Lung (tissue), 12 donors: Measurements from ENCODE around the gene ACTL10. TPM values are rescaled to one million over a fixed set of nuclear protein-coding genes. Genes with fewer than 3 reads are reported as not detected.

ENCODE experiments used
- ATAC-seq: fragments of 200-7000 bp; cut with Tn5 transposase; one replicate; pipeline ENCODE4 v1.9.1; 2020; ENCODE audit warnings: moderate number of reproducible peaks; ENCODE audit not compliant: insufficient read depth, low FRiP score
- DNase-seq, 3 donors: peaks; one replicate each; pipeline ENCODE4 v3.0.0-alpha.2; 2013 to 2017
- H3K27ac ChIP-seq, 2 donors: one replicate each; pipeline ENCODE4 v1.5.1; 2013; ENCODE audit warnings: mild to moderate bottlenecking in 2 of 2, moderate library complexity in 2 of 2, control low read depth in 1 of 2, inconsistent platforms in 1 of 2, low read depth in 1 of 2, low read length in 1 of 2
- H3K27me3 ChIP-seq, 3 donors: one replicate each; pipeline ENCODE4 v1.5.1; 2013; ENCODE audit warnings: low read length in 2 of 3; ENCODE audit not compliant: control insufficient read depth in 3 of 3, insufficient read depth in 3 of 3
- H3K36me3 ChIP-seq, 4 donors: one replicate each; pipeline ENCODE4 v1.5.1; 2013; ENCODE audit warnings: low read length in 4 of 4, mild to moderate bottlenecking in 1 of 4, moderate library complexity in 1 of 4; ENCODE audit not compliant: control insufficient read depth in 4 of 4, insufficient read depth in 4 of 4
- H3K4me1 ChIP-seq, 5 donors: one replicate each; pipeline ENCODE4 v1.5.1; 2013; ENCODE audit warnings: low read length in 5 of 5, mild to moderate bottlenecking in 2 of 5, moderate library complexity in 1 of 5; ENCODE audit not compliant: control insufficient read depth in 5 of 5, insufficient read depth in 5 of 5
- H3K4me3 ChIP-seq: one replicate; pipeline ENCODE4 v1.5.1; 2013; ENCODE audit warnings: mild to moderate bottlenecking, control low read depth, moderate library complexity
- H3K9ac ChIP-seq, 2 donors: one replicate each; pipeline ENCODE4 v1.5.1; 2013; ENCODE audit warnings: low read length in 2 of 2, control low read depth in 1 of 2; ENCODE audit not compliant: insufficient read depth in 1 of 2
- H3K9me3 ChIP-seq, 4 donors: one replicate each; pipeline ENCODE4 v1.5.1; 2013; ENCODE audit warnings: low read length in 3 of 4, mild to moderate bottlenecking in 1 of 4, moderate library complexity in 1 of 4; ENCODE audit not compliant: control insufficient read depth in 4 of 4, insufficient read depth in 3 of 4
- WGBS, 2 donors: extraction: QIAGEN DNeasy Blood & Tissue Kit; methylation state at CpG; one replicate each; pipeline ENCODE4 v1.1.7; 2013; 5-methylcytosine and 5-hydroxymethylcytosine counted together
- polyA plus RNA-seq, 2 donors: library from polyadenylated mRNA; stranded (reverse); fragments of 200-250 nt; gene quantifications; one replicate each; pipeline ENCODE4 v1.2.1, GENCODE V29; 2013
- total RNA-seq, 2 donors: library from RNA; depleted of rRNA in 1 of 2; stranded (reverse); fragments of >200 nt in 1 of 2; gene quantifications; one replicate each; pipeline ENCODE4 v1.2.1, GENCODE V29; 2014 to 2021
- TF ChIP-seq, protein P1 (sequence below): IDR thresholded peaks from 2 replicates; pipeline ENCODE4 v1.5.1; 2012; ENCODE audit warnings: mild to moderate bottlenecking; ENCODE audit errors: control extremely low read depth, extremely low read depth
- donor health status: control.
- donor health status: control.
- donor health status: Bipolar disorder and iron deficiency.
- donor health status: healthy.
- donor health status: DM: yes; HTN: yes; CAD: no.

The ACTL10 gene
- total and polyA plus RNA-seq, 4 donors, result 0.26 to 3.4 (median 2.2) TPM

DNA sequence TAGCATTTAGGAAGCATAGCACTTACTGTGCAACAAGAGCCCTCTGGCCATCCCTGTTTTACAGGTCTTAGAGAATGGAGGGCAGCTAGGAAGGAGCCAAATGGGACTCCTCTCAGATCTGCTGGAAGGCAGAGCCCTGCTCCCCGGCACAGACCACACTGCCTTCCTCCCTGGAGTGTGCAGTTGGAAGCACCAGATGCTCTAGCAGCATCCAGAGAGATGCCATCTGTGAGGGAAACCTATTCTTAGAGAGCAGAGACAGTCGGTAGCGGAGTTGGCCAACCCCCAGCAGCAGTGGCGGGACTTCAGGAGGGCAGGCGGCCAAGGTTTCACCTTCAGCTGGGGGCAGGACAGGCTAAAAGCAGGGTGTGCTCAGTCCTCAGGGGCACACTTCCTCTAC is 36.1 kb downstream of the ACTL10 start:
- ATAC-seq (no peak), DNase-seq (no peak)
- WGBS, 2 donors, result 51 to 76% methylated on average over 5 of the region's 5 CpGs
- peaks cover 0 to 1% (median 0%) of the 10 kb centered on the region in 5 donors for H3K4me1 ChIP-seq
- no peaks in the 10 kb centered on the region for H3K9me3 ChIP-seq
- peaks cover 0 to 6% (median 0%) of the 10 kb centered on the region in 4 donors for H3K36me3 ChIP-seq
- H3K27me3 ChIP-seq, result no peaks in the 10 kb centered on the region
- H3K9ac ChIP-seq, result no peak overlapping the region
- H3K4me3 ChIP-seq, result no peak overlapping the region
- no peak overlapping the region for H3K27ac ChIP-seq
- TF ChIP-seq, protein P1, sequence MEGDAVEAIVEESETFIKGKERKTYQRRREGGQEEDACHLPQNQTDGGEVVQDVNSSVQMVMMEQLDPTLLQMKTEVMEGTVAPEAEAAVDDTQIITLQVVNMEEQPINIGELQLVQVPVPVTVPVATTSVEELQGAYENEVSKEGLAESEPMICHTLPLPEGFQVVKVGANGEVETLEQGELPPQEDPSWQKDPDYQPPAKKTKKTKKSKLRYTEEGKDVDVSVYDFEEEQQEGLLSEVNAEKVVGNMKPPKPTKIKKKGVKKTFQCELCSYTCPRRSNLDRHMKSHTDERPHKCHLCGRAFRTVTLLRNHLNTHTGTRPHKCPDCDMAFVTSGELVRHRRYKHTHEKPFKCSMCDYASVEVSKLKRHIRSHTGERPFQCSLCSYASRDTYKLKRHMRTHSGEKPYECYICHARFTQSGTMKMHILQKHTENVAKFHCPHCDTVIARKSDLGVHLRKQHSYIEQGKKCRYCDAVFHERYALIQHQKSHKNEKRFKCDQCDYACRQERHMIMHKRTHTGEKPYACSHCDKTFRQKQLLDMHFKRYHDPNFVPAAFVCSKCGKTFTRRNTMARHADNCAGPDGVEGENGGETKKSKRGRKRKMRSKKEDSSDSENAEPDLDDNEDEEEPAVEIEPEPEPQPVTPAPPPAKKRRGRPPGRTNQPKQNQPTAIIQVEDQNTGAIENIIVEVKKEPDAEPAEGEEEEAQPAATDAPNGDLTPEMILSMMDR, result no peak

DNA sequence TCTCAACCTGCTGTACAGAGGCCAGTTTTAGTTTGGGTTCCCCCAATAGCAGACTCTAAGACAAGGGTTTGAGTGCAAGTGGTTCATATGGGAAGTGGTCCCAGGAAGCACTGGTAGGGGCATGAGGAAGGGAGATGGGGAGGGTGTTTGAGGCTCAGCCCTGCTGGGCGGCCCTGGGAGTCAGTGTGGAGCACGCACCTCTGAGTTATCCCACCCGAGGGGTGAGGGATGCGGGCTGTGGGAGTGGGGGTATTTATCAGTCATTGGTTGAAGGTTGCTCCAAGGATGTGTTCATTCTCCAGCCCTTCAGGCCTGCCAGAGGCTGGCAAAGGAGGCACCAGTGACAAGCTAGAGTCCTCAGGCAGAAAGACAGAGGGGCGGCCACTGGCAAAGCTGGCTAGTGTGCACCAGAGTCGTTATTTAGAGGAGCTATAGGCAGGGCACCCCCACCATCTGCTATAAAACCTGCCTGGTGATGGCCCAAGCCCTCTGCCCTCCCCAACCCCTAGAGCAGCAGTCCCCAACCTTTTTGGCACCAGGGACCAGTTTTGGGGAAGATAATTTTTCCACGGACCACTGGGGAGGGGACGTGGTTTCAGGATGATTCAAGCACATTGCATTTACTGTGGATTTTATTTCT is 36.9 kb downstream of the ACTL10 start:
- Histone ChIP-seq H3K4me3 (no peak overlapping the region), H3K36me3 (peaks cover 0 to 7% (median 0%) of the 10 kb centered on the region in 4 donors), H3K4me1 (peaks cover 0 to 1% (median 0%) of the 10 kb centered on the region in 5 donors), H3K27ac (no peak overlapping the region), H3K27me3 (no peaks in the 10 kb centered on the region), H3K9me3 (no peaks in the 10 kb centered on the region), H3K9ac (no peak overlapping the region)
- WGBS, 2 donors, result 94% methylated on average over 8 of the region's 8 CpGs
- TF ChIP-seq, protein P1, result no peak
- DNase-seq (no peak), ATAC-seq (no peak)

DNA sequence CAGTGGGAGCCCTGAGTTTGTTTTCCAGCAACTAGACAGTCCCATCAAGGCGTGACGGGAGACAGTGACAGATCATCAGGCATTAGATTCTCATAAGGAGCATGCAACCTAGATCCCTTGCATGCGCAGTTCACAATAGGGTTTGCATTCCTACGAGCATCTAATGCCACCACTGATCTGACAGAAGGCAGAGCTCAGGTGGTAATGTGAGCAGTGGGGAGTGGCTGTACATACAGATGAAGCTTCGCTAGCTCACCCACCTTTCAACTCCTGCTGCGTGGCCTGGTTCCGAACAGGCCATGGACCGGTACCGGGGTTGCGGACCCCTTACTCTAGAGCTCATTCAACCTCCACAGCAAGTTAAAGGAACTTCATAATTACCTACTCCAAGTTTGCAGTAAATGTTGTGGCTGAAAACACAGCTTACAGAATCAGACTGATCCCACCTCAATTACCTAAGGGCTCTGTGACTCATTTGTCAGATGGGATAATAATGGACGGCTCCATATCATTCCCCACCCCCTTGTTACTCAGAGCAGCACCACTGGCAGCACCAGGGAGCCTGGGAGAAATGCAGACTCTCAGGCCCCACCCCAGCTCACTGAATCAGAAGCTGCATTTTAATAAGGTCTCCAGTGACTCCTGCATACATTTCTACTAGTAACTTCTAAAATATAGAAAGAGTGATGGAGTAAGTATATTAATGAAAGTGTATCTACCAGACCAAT is 37.6 kb downstream of the ACTL10 start:
- ATAC-seq (no peak), DNase-seq (no peak)
- no peaks in the 10 kb centered on the region for H3K27me3 ChIP-seq
- H3K9ac ChIP-seq, result no peak overlapping the region
- H3K9me3 ChIP-seq, result no peaks in the 10 kb centered on the region
- H3K36me3 ChIP-seq, result peaks cover 0 to 7% (median under 1%) of the 10 kb centered on the region in 4 donors
- H3K4me1 ChIP-seq, result peaks cover 0 to 1% (median 0%) of the 10 kb centered on the region in 5 donors
- H3K27ac ChIP-seq, result no peak overlapping the region
- TF ChIP-seq, protein P1, result no peak
- no peak overlapping the region for H3K4me3 ChIP-seq
- 94 to 96% methylated on average over 11 of the region's 11 CpGs for WGBS, 2 donors
